Upper lobe of left lung (tissue), 6 donors: ENCODE measurements around the gene TRAPPC10. TPM values are rescaled to one million over a fixed set of nuclear protein-coding genes. Genes with fewer than 3 reads are reported as not detected.
A peak's percentile ranks its signal among the peaks of the same experiment; 100 is the strongest.

Experiments
- ATAC-seq, 2 donors: fragments of 200-7000 bp; cut with Tn5 transposase; one replicate each; pipeline ENCODE4 v1.9.1; 2022; ENCODE audit warnings: mild to moderate bottlenecking in 2 of 2, moderate library complexity in 2 of 2; ENCODE audit not compliant: low FRiP score in 2 of 2
- DNase-seq, 2 donors: peaks; one replicate each; pipeline ENCODE4 v3.0.0-alpha.2; 2019 to 2020
- H3K27ac ChIP-seq, 4 donors: fragments of 200-600 bp; sonication (generic); one replicate each; pipeline ENCODE4 v1.5.1; 2016 to 2019
- H3K27me3 ChIP-seq, 4 donors: fragments of 200-600 bp; sonication (generic); one replicate each; pipeline ENCODE4 v1.5.1; 2017 to 2019
- H3K36me3 ChIP-seq, 4 donors: fragments of 200-600 bp; sonication (generic); one replicate each; pipeline ENCODE4 v1.5.1; 2016 to 2019
- H3K4me1 ChIP-seq, 4 donors: fragments of 200-600 bp; sonication (generic); one replicate each; pipeline ENCODE4 v1.5.1; 2018 to 2019
- H3K4me3 ChIP-seq, 4 donors: fragments of 200-600 bp; sonication (generic); one replicate each; pipeline ENCODE4 v1.5.1; 2017 to 2019; ENCODE audit warnings: mild to moderate bottlenecking in 2 of 4, moderate library complexity in 1 of 4
- H3K9me3 ChIP-seq, 4 donors: fragments of 200-600 bp; sonication (generic); one replicate each; pipeline ENCODE4 v1.5.1; 2018 to 2019
- CTCF ChIP-seq, 6 experiments: fragments of 450-650 bp in 4 of 6; fragments of 200-600 bp in 2 of 6; sonication (generic) in 2 of 6; IDR thresholded peaks; one replicate each; pipeline ENCODE4 v1.5.1; 2016 to 2019; ENCODE audit warnings: antibody characterized with exemption in 6 of 6
- EP300 ChIP-seq, 4 donors: sonication (generic); formaldehyde crosslinking; IDR thresholded peaks; one replicate each; pipeline ENCODE4 v1.5.1; 2017; ENCODE audit warnings: antibody characterized with exemption in 4 of 4, control low read depth in 2 of 4
- POLR2A ChIP-seq, 4 donors: fragments of 450-650 bp; IDR thresholded peaks; one replicate each; pipeline ENCODE4 v1.5.1; 2016 to 2017; ENCODE audit warnings: antibody characterized with exemption in 4 of 4, mild to moderate bottlenecking in 2 of 4
- POLR2AphosphoS5 ChIP-seq, 2 donors: sonication (generic); formaldehyde crosslinking; IDR thresholded peaks; one replicate each; pipeline ENCODE4 v1.5.1; 2017; ENCODE audit warnings: antibody characterized with exemption in 2 of 2
- WGBS, 2 donors: methylation state at CpG; one replicate each; pipeline ENCODE4 v1.1.5; 2017 to 2018; 5-methylcytosine and 5-hydroxymethylcytosine counted together
- total RNA-seq, 6 donors: library from RNA; depleted of rRNA in 4 of 6; stranded (reverse); fragments of >200 nt in 4 of 6; gene quantifications; one replicate each; pipeline versions ENCODE4 v1.1.0 to v1.2.1, GENCODE V29; 2016 to 2021
- donor health status: DM: no; HTN: no; CAD: no; lungs with moderate emphysema.
- donor health status: DM: no; HTN: yes; CAD: no; lungs with severe emphysema.

TRAPPC10 gene
- total RNA-seq, 6 donors from 2014 or later = 36.3 to 46.8 (median 43.4) TPM

- DNase-seq (no peak), ATAC-seq (no peak)
- TF ChIP-seq CTCF (IDR thresholded peaks at IDR 0.05) = no peak
- no peak for TF ChIP-seq POLR2AphosphoS5 (IDR thresholded peaks at IDR 0.05)
- no peak for TF ChIP-seq POLR2A (IDR thresholded peaks at IDR 0.05)
- no peak for TF ChIP-seq EP300 (IDR thresholded peaks at IDR 0.05)
These were observed 8.7 kb upstream of the TRAPPC10 start for GRCh38 chr21:44003307-44003966.

GRCh38 chr21:44005071-44005470 is 7.0 kb upstream of the TRAPPC10 start:
- no peak for ATAC-seq
- 93 to 97% methylated on average over 13 of the region's 13 CpGs for WGBS, 2 donors
- TF ChIP-seq EP300 (IDR thresholded peaks at IDR 0.05) = no peak
- no peak for TF ChIP-seq POLR2A (IDR thresholded peaks at IDR 0.05)
- TF ChIP-seq POLR2AphosphoS5 (IDR thresholded peaks at IDR 0.05) = no peak
- TF ChIP-seq CTCF (IDR thresholded peaks at IDR 0.05) = no peak
- Histone ChIP-seq H3K27ac (peak overlapping the region in 3 of 4 donors; percentile 65 to 72 (median 65)), H3K9me3 (no peaks in the 10 kb centered on the region), H3K4me3 (no peak overlapping the region), H3K4me1 (peaks cover 0 to 11% (median 2%) of the 10 kb centered on the region in 4 donors), H3K36me3 (no peaks in the 10 kb centered on the region), H3K27me3 (no peaks in the 10 kb centered on the region)
- no peak for DNase-seq

More at GRCh38 chr21:44003307-44003966, 8.7 kb upstream of the TRAPPC10 start:
- WGBS, 2 donors = 85 to 88% methylated on average over 5 of the region's 5 CpGs
- H3K4me3 ChIP-seq = no peak overlapping the region
- no peaks in the 10 kb centered on the region for H3K36me3 ChIP-seq
- H3K4me1 ChIP-seq = peaks cover 0 to 11% (median 2%) of the 10 kb centered on the region in 4 donors
- H3K27ac ChIP-seq = no peak overlapping the region
- H3K27me3 ChIP-seq = no peaks in the 10 kb centered on the region
- H3K9me3 ChIP-seq = no peaks in the 10 kb centered on the region

GRCh38 chr21:44005593-44005992 is 6.5 kb upstream of the TRAPPC10 start:
- no peak overlapping the region for H3K4me3 ChIP-seq
- H3K27ac ChIP-seq = peak overlapping the region; percentile 64 to 72 (median 65)
- ATAC-seq = peak in 1 of 2 donors; percentile 76

GRCh38 chr21:44006017-44006619 is 6.0 kb upstream of the TRAPPC10 start:
- Histone ChIP-seq H3K36me3 (no peaks in the 10 kb centered on the region), H3K4me1 (peaks cover 2 to 15% (median 4%) of the 10 kb centered on the region in 4 donors), H3K27me3 (no peaks in the 10 kb centered on the region), H3K9me3 (no peaks in the 10 kb centered on the region), H3K4me3 (no peak overlapping the region), H3K27ac (peak overlapping the region; percentile 64 to 72 (median 65))
- TF ChIP-seq CTCF (IDR thresholded peaks at IDR 0.05) (no peak), POLR2AphosphoS5 (IDR thresholded peaks at IDR 0.05) (no peak), POLR2A (IDR thresholded peaks at IDR 0.05) (no peak), EP300 (IDR thresholded peaks at IDR 0.05) (no peak)
- WGBS, 2 donors = 87% methylated on average over 9 of the region's 9 CpGs
- ATAC-seq (peak; percentile 20 to 95), DNase-seq (peak in 1 of 2 donors; percentile 46)

More at GRCh38 chr21:44005593-44005992, 6.5 kb upstream of the TRAPPC10 start:
- TF ChIP-seq POLR2AphosphoS5 (IDR thresholded peaks at IDR 0.05) (peak; percentile 43 to 46), POLR2A (IDR thresholded peaks at IDR 0.05) (no peak), CTCF (IDR thresholded peaks at IDR 0.05) (no peak), EP300 (IDR thresholded peaks at IDR 0.05) (peak; percentile 58 to 98 (median 90))
- Histone ChIP-seq H3K4me1 (peaks cover 0 to 11% (median 2%) of the 10 kb centered on the region in 4 donors), H3K9me3 (no peaks in the 10 kb centered on the region), H3K27me3 (no peaks in the 10 kb centered on the region), H3K36me3 (no peaks in the 10 kb centered on the region)
- WGBS, 2 donors = 80 to 84% methylated on average over 9 of the region's 9 CpGs
- peak in 1 of 2 donors; percentile 78 for DNase-seq
